ENCODE measurements around the gene ACIN1. TPM values are rescaled to one million over a fixed set of nuclear protein-coding genes. Genes with fewer than 3 reads are reported as not detected.
A peak's percentile ranks its signal among the peaks of the same experiment; 100 is the strongest.

ACIN1 gene
- total and polyA plus RNA-seq, 2 of the 13 experiments (the other 11 are each of a cell fraction or from before 2014, with no cell fraction given) = 165 to 183 TPM

DNA sequence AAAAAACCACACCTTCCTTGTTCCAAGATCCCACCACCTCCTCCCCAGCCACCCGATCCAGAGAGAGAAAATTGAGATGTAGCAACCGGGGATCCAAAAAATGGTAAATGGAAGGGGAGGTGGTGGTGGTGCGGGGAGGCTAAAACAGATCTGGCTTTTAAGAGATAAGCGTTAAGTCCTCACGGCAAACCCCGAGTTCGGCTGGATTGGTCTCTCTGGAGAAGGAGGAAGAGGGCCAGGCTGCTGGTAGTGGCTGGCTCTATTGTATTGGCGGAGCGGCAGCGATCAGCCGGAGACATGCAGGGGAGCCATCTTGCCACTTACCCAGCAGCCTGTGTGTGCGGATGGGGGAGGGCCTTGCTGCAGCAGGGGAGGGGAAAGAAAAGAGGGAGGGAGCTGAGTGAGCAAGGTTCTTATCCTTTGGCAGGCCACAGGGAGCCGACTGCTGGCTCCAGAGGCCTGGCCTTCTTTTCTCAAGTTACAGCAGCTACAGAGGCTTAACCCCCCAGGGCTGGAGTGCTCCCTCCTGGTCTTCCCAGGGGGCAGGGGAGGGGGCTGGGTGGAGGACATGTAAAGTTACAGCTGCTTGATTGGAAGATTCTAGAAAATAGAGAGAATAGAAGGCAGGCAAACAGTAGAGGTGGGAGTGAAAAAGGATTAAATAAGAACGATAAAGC is 23.6 kb downstream of the ACIN1 start (continued):
- TF ChIP-seq, protein P1, sequence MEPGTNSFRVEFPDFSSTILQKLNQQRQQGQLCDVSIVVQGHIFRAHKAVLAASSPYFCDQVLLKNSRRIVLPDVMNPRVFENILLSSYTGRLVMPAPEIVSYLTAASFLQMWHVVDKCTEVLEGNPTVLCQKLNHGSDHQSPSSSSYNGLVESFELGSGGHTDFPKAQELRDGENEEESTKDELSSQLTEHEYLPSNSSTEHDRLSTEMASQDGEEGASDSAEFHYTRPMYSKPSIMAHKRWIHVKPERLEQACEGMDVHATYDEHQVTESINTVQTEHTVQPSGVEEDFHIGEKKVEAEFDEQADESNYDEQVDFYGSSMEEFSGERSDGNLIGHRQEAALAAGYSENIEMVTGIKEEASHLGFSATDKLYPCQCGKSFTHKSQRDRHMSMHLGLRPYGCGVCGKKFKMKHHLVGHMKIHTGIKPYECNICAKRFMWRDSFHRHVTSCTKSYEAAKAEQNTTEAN (CRISPR knock-in tag; conservative IDR thresholded peaks at IDR 0.05) = no peak
- peak; percentile 72 for TF ChIP-seq ELF1 (CRISPR knock-in tag; IDR thresholded peaks at IDR 0.05)
- TF ChIP-seq, protein P2, sequence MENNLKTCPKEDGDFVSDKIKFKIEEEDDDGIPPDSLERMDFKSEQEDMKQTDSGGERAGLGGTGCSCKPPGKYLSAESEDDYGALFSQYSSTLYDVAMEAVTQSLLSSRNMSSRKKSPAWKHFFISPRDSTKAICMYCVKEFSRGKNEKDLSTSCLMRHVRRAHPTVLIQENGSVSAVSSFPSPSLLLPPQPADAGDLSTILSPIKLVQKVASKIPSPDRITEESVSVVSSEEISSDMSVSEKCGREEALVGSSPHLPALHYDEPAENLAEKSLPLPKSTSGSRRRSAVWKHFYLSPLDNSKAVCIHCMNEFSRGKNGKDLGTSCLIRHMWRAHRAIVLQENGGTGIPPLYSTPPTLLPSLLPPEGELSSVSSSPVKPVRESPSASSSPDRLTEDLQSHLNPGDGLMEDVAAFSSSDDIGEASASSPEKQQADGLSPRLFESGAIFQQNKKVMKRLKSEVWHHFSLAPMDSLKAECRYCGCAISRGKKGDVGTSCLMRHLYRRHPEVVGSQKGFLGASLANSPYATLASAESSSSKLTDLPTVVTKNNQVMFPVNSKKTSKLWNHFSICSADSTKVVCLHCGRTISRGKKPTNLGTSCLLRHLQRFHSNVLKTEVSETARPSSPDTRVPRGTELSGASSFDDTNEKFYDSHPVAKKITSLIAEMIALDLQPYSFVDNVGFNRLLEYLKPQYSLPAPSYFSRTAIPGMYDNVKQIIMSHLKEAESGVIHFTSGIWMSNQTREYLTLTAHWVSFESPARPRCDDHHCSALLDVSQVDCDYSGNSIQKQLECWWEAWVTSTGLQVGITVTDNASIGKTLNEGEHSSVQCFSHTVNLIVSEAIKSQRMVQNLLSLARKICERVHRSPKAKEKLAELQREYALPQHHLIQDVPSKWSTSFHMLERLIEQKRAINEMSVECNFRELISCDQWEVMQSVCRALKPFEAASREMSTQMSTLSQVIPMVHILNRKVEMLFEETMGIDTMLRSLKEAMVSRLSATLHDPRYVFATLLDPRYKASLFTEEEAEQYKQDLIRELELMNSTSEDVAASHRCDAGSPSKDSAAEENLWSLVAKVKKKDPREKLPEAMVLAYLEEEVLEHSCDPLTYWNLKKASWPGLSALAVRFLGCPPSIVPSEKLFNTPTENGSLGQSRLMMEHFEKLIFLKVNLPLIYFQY (CRISPR knock-in tag; IDR thresholded peaks at IDR 0.05; ENCODE audit: borderline replicate concordance) = no peak; the same call in 1 of the 2 replicates
- TF ChIP-seq KDM3A (CRISPR knock-in tag; IDR thresholded peaks at IDR 0.05; ENCODE audit: low read depth) = peak; percentile 39; the same call in 1 of the 2 replicates
- TF ChIP-seq, protein P3, sequence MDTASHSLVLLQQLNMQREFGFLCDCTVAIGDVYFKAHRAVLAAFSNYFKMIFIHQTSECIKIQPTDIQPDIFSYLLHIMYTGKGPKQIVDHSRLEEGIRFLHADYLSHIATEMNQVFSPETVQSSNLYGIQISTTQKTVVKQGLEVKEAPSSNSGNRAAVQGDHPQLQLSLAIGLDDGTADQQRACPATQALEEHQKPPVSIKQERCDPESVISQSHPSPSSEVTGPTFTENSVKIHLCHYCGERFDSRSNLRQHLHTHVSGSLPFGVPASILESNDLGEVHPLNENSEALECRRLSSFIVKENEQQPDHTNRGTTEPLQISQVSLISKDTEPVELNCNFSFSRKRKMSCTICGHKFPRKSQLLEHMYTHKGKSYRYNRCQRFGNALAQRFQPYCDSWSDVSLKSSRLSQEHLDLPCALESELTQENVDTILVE (CRISPR knock-in tag; IDR thresholded peaks at IDR 0.05) = peak; percentile 93
- TF ChIP-seq, protein P4, sequence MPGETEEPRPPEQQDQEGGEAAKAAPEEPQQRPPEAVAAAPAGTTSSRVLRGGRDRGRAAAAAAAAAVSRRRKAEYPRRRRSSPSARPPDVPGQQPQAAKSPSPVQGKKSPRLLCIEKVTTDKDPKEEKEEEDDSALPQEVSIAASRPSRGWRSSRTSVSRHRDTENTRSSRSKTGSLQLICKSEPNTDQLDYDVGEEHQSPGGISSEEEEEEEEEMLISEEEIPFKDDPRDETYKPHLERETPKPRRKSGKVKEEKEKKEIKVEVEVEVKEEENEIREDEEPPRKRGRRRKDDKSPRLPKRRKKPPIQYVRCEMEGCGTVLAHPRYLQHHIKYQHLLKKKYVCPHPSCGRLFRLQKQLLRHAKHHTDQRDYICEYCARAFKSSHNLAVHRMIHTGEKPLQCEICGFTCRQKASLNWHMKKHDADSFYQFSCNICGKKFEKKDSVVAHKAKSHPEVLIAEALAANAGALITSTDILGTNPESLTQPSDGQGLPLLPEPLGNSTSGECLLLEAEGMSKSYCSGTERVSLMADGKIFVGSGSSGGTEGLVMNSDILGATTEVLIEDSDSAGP (CRISPR knock-in tag; IDR thresholded peaks at IDR 0.05; ENCODE audit: borderline replicate concordance) = peak; percentile 90
- TF ChIP-seq POLR2A (IDR thresholded peaks at IDR 0.05; ENCODE audit: insufficient read depth in 1 of 2, low read depth in 2 of 2, low read length in 2 of 2) = peak; percentile 84 to 97
- TF ChIP-seq SYNCRIP (IDR thresholded peaks at IDR 0.05; ENCODE audit: insufficient read depth, low read depth, low read length) = no peak
- no peak for TF ChIP-seq ZNF17 (CRISPR knock-in tag; IDR thresholded peaks at IDR 0.05)
- peak; percentile 70; the same call in 1 of the 2 replicates for TF ChIP-seq ZNF337 (CRISPR knock-in tag; IDR thresholded peaks at IDR 0.05; ENCODE audit: borderline replicate concordance, low read depth)
- TF ChIP-seq, protein P5, sequence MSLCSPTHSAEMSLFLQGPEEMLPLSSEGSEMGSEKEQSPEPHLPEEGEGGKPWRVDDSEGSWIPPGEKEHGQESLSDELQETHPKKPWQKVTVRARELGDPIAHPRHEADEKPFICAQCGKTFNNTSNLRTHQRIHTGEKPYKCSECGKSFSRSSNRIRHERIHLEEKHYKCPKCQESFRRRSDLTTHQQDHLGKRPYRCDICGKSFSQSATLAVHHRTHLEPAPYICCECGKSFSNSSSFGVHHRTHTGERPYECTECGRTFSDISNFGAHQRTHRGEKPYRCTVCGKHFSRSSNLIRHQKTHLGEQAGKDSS (CRISPR knock-in tag; IDR thresholded peaks at IDR 0.05; ENCODE audit: borderline replicate concordance, low read depth) = peak; percentile 75; the same call in 1 of the 2 replicates
- peak; percentile 81 for TF ChIP-seq ATF7-NPFF (CRISPR knock-in tag; IDR thresholded peaks at IDR 0.05; ENCODE audit: low read depth)
- TF ChIP-seq, protein P6, sequence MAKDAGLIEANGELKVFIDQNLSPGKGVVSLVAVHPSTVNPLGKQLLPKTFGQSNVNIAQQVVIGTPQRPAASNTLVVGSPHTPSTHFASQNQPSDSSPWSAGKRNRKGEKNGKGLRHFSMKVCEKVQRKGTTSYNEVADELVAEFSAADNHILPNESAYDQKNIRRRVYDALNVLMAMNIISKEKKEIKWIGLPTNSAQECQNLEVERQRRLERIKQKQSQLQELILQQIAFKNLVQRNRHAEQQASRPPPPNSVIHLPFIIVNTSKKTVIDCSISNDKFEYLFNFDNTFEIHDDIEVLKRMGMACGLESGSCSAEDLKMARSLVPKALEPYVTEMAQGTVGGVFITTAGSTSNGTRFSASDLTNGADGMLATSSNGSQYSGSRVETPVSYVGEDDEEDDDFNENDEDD (CRISPR knock-in tag; IDR thresholded peaks at IDR 0.05; ENCODE audit: borderline replicate concordance) = peak; percentile 56; the same call in 1 of the 2 replicates
- TF ChIP-seq, protein P7, sequence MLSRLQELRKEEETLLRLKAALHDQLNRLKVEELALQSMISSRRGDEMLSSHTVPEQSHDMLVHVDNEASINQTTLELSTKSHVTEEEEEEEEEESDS (CRISPR knock-in tag; IDR thresholded peaks at IDR 0.05; ENCODE audit: borderline replicate concordance) = 0 out of 2 replicates have a peak, but pooled peaks have one; percentile 85
- TF ChIP-seq, protein P8, sequence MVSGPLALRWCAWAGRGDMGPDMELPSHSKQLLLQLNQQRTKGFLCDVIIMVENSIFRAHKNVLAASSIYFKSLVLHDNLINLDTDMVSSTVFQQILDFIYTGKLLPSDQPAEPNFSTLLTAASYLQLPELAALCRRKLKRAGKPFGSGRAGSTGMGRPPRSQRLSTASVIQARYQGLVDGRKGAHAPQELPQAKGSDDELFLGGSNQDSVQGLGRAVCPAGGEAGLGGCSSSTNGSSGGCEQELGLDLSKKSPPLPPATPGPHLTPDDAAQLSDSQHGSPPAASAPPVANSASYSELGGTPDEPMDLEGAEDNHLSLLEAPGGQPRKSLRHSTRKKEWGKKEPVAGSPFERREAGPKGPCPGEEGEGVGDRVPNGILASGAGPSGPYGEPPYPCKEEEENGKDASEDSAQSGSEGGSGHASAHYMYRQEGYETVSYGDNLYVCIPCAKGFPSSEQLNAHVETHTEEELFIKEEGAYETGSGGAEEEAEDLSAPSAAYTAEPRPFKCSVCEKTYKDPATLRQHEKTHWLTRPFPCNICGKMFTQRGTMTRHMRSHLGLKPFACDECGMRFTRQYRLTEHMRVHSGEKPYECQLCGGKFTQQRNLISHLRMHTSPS (CRISPR knock-in tag; IDR thresholded peaks at IDR 0.05; ENCODE audit: low read depth) = no peak

All from HepG2 (cell line).